HEK293 (cell line): ENCODE measurements around the gene SYNGR3.

ENCODE experiments used
- CTCF ChIA-PET: fragments of 350-600 bp; formaldehyde crosslinking; extraction: SDS; loops from one replicate; lab custom pipeline; 2021; ENCODE audit warnings: antibody characterized with exemption; lab: Yijun Ruan, JAX
- POLR2A ChIA-PET: fragments of 300-600 bp; formaldehyde crosslinking; extraction: SDS; loops from one replicate; lab custom pipeline; 2020; ENCODE audit warnings: antibody characterized with exemption, inconsistent platforms; lab: Yijun Ruan, JAX
- H3K27ac ChIP-seq: fragments of 200-500 bp; sonication (Bioruptor generic); 2 replicates; pipeline ENCODE4 v1.5.1; 2014; ENCODE audit warnings: low read depth, low read length, control low read depth, inconsistent platforms; ENCODE audit errors: extremely low read depth
- H3K36me3 ChIP-seq, 2 experiments: fragments of 200-500 bp in 1 of 2; sonication (Bioruptor generic) in 1 of 2; 1 replicate in 1 of 2; 2 replicates in 1 of 2; pipeline ENCODE4 v1.5.1; 2014 to 2017; ENCODE audit warnings: inconsistent platforms in 2 of 2, low read length in 2 of 2; ENCODE audit not compliant: control insufficient read depth in 2 of 2, insufficient read depth in 1 of 2
- H3K4me1 ChIP-seq: fragments of 200-500 bp; sonication (Bioruptor generic); 2 replicates; pipeline ENCODE4 v1.5.1; 2014; ENCODE audit warnings: mild to moderate bottlenecking, low read length, inconsistent platforms; ENCODE audit not compliant: control insufficient read depth, insufficient read depth
- H3K4me3 ChIP-seq: 2 replicates; pipeline ENCODE4 v1.5.1; 2011; ENCODE audit warnings: low read depth, mild to moderate bottlenecking, control low read depth, low read length, moderate library complexity
- H3K9me3 ChIP-seq: fragments of 200-500 bp; sonication (Bioruptor generic); 2 replicates; pipeline ENCODE4 v1.5.1; 2014; ENCODE audit warnings: low read depth, low read length, inconsistent platforms; ENCODE audit not compliant: control insufficient read depth, insufficient read depth
- CTCF ChIP-seq: fragments of 450-650 bp; formaldehyde crosslinking; IDR thresholded peaks from 2 replicates; pipeline ENCODE4 v1.5.1; 2016; ENCODE audit warnings: missing biosample characterization, missing genetic modification characterization
- EGR2 ChIP-seq: fragments of 450-650 bp; formaldehyde crosslinking; IDR thresholded peaks from 2 replicates; pipeline ENCODE4 v1.5.1; 2016; ENCODE audit warnings: low read depth, missing biosample characterization, missing genetic modification characterization
- INSM2 ChIP-seq: fragments of 450-650 bp; formaldehyde crosslinking; IDR thresholded peaks from 2 replicates; pipeline ENCODE4 v1.5.1; 2016; ENCODE audit warnings: missing biosample characterization, missing genetic modification characterization
- KLF1 ChIP-seq: fragments of 450-650 bp; formaldehyde crosslinking; IDR thresholded peaks from 2 replicates; pipeline ENCODE4 v1.5.1; 2016; ENCODE audit warnings: missing biosample characterization, missing genetic modification characterization
- KLF7 ChIP-seq: fragments of 450-650 bp; formaldehyde crosslinking; IDR thresholded peaks from 2 replicates; pipeline ENCODE4 v1.5.1; 2016; ENCODE audit warnings: missing biosample characterization, missing genetic modification characterization, borderline replicate concordance
- OSR2 ChIP-seq: fragments of 450-650 bp; formaldehyde crosslinking; IDR thresholded peaks from 2 replicates; pipeline ENCODE4 v1.5.1; 2016; ENCODE audit warnings: missing biosample characterization, missing genetic modification characterization
- SCRT2 ChIP-seq: fragments of 450-650 bp; formaldehyde crosslinking; IDR thresholded peaks from 2 replicates; pipeline ENCODE4 v1.5.1; 2016; ENCODE audit warnings: missing biosample characterization, missing genetic modification characterization
- ZBTB10 ChIP-seq: fragments of 450-650 bp; formaldehyde crosslinking; IDR thresholded peaks from 2 replicates; pipeline ENCODE4 v1.5.1; 2016; ENCODE audit warnings: missing biosample characterization, missing genetic modification characterization
- ZBTB48 ChIP-seq: fragments of 450-650 bp; formaldehyde crosslinking; IDR thresholded peaks from 2 replicates; pipeline ENCODE4 v1.5.1; 2016; ENCODE audit warnings: missing biosample characterization, missing genetic modification characterization
- ZFHX2 ChIP-seq: fragments of 450-650 bp; formaldehyde crosslinking; conservative IDR thresholded peaks from 2 replicates; pipeline ENCODE4 v1.5.1; 2016; ENCODE audit warnings: missing biosample characterization, missing genetic modification characterization
- ZNF157 ChIP-seq: fragments of 450-650 bp; formaldehyde crosslinking; IDR thresholded peaks from 2 replicates; pipeline ENCODE4 v1.5.1; 2016; ENCODE audit warnings: missing biosample characterization, missing genetic modification characterization
- ZNF169 ChIP-seq: fragments of 450-650 bp; formaldehyde crosslinking; IDR thresholded peaks from 2 replicates; pipeline ENCODE4 v1.5.1; 2016; ENCODE audit warnings: missing biosample characterization, missing genetic modification characterization
- ZNF174 ChIP-seq: fragments of 450-650 bp; formaldehyde crosslinking; IDR thresholded peaks from 2 replicates; pipeline ENCODE4 v1.5.0; 2017; ENCODE audit warnings: missing biosample characterization, mild to moderate bottlenecking, missing genetic modification characterization
- ZNF23 ChIP-seq: fragments of 450-650 bp; formaldehyde crosslinking; IDR thresholded peaks from 2 replicates; pipeline ENCODE4 v1.5.1; 2016; ENCODE audit warnings: missing biosample characterization, missing genetic modification characterization, borderline replicate concordance
- ZNF248 ChIP-seq: fragments of 450-650 bp; formaldehyde crosslinking; IDR thresholded peaks from 2 replicates; pipeline ENCODE4 v1.5.1; 2017; ENCODE audit warnings: missing biosample characterization, missing genetic modification characterization
- ZNF302 ChIP-seq: fragments of 450-650 bp; formaldehyde crosslinking; IDR thresholded peaks from 2 replicates; pipeline ENCODE4 v1.5.1; 2016; ENCODE audit warnings: missing biosample characterization, missing genetic modification characterization, low read depth
- ZNF335 ChIP-seq: fragments of 450-650 bp; formaldehyde crosslinking; conservative IDR thresholded peaks from 2 replicates; pipeline ENCODE4 v1.5.1; 2016; ENCODE audit warnings: missing biosample characterization, missing genetic modification characterization
- ZNF37A ChIP-seq: fragments of 450-650 bp; IDR thresholded peaks from 2 replicates; pipeline ENCODE4 v1.5.1; 2018; ENCODE audit warnings: missing biosample characterization, missing genetic modification characterization
- ZNF555 ChIP-seq: fragments of 450-650 bp; formaldehyde crosslinking; conservative IDR thresholded peaks from 2 replicates; pipeline ENCODE4 v1.5.1; 2017; ENCODE audit warnings: missing biosample characterization, mild to moderate bottlenecking, missing genetic modification characterization, inconsistent platforms
- ZNF747 ChIP-seq: fragments of 450-650 bp; formaldehyde crosslinking; IDR thresholded peaks from 2 replicates; pipeline ENCODE4 v1.5.1; 2016; ENCODE audit warnings: missing biosample characterization, missing genetic modification characterization
- ZSCAN5A ChIP-seq: fragments of 450-650 bp; formaldehyde crosslinking; IDR thresholded peaks from 2 replicates; pipeline ENCODE4 v1.5.1; 2016; ENCODE audit warnings: missing biosample characterization, missing genetic modification characterization

SYNGR3 gene

GRCh38 chr16:1945559-1946391, 44.0 kb upstream of the SYNGR3 start:
- Histone ChIP-seq H3K4me1 (no peaks in the 10 kb centered on the region), H3K27ac (no peak overlapping the region), H3K4me3 (no peak overlapping the region), H3K9me3 (no peaks in the 10 kb centered on the region), H3K36me3 (peaks cover 0 to 3% of the 10 kb centered on the region in 2 experiments; a peak in 1 of 3 replicates)
- ChIA-PET CTCF (interaction anchor here (0.6 to 1.8 kb wide), 5 partner anchors 12 to 145 kb away, joined by 3 to 7 read pairs (median 3); no protein-coding TSS in a partner anchor), POLR2A (interaction anchor here (0.7 to 1.2 kb wide), 3 partner anchors 15 to 19 kb away, joined by 3 to 8 read pairs (median 5); partner anchors contain the start of gene RPS2)
- TF ChIP-seq KLF7 (tag by site-specific recombination) (no peak), ZFHX2 (tag by site-specific recombination) (0 out of 2 replicates have a peak, but pooled peaks have one; percentile 27), EGR2 (0 out of 2 replicates have a peak, but pooled peaks have one; percentile 27)

- Histone ChIP-seq H3K36me3 (no peaks in the 10 kb centered on the region), H3K27ac (no peak overlapping the region), H3K9me3 (no peaks in the 10 kb centered on the region), H3K4me1 (no peaks in the 10 kb centered on the region), H3K4me3 (no peak overlapping the region)
- ChIA-PET POLR2A (interaction anchor here (0.7 to 1.2 kb wide), 2 partner anchors 14 to 18 kb away, joined by 3 to 5 read pairs; partner anchors contain the start of gene RPS2), CTCF (interaction anchor here (0.6 to 1.8 kb wide), 3 partner anchors 23 to 267 kb away, joined by 3 to 7 read pairs (median 3); partner anchors contain the start of genes NUBP2 and SPSB3)
- TF ChIP-seq ZNF747 (tag by site-specific recombination), result no peak
These were observed 43.0 kb upstream of the SYNGR3 start for GRCh38 chr16:1946495-1947368.

GRCh38 chr16:1947369-1947670, 42.5 kb upstream of the SYNGR3 start:
- Histone ChIP-seq H3K4me1 (no peaks in the 10 kb centered on the region), H3K9me3 (no peaks in the 10 kb centered on the region), H3K27ac (no peak overlapping the region), H3K4me3 (no peak overlapping the region), H3K36me3 (no peaks in the 10 kb centered on the region)
- CTCF ChIA-PET, result interaction anchor here (0.6 to 1.8 kb wide), 2 partner anchors 24 to 268 kb away, joined by 3 to 7 read pairs; no protein-coding TSS in a partner anchor
- POLR2A ChIA-PET, result no interaction called here
- TF ChIP-seq OSR2 (tag by site-specific recombination), result no peak
- no peak for TF ChIP-seq ZNF169 (tag by site-specific recombination)
- TF ChIP-seq ZNF37A, result no peak
- no peak for TF ChIP-seq ZNF302 (tag by site-specific recombination)
- TF ChIP-seq ZNF248 (tag by site-specific recombination), result no peak
- TF ChIP-seq ZNF157 (tag by site-specific recombination), result no peak
- TF ChIP-seq ZNF174 (tag by site-specific recombination), result no peak
- TF ChIP-seq ZNF555 (tag by site-specific recombination), result no peak
- TF ChIP-seq KLF1 (tag by site-specific recombination), result no peak
- no peak for TF ChIP-seq ZNF23 (tag by site-specific recombination)
- TF ChIP-seq INSM2 (tag by site-specific recombination), result no peak
- TF ChIP-seq ZNF335 (tag by site-specific recombination), result no peak
- no peak for TF ChIP-seq ZSCAN5A (tag by site-specific recombination)
- no peak for TF ChIP-seq SCRT2 (tag by site-specific recombination)
- no peak for TF ChIP-seq ZBTB10 (tag by site-specific recombination)
- TF ChIP-seq CTCF (tag by site-specific recombination), result no peak
- TF ChIP-seq ZBTB48 (tag by site-specific recombination), result no peak
